ENCODE results near the gene WNT11. TPM values are rescaled to one million over a fixed set of nuclear protein-coding genes. Genes with fewer than 3 reads are reported as not detected.

WNT11 gene
- total RNA-seq, 1 donor from 2014 or later = 3.6 TPM

GRCh38 chr11:76237914-76238313 is 31.6 kb upstream of the WNT11 start:
- H3K4me3 Mint-ChIP-seq (ENCODE audit: unreplicated experiment) = peak overlapping the region; percentile 68

GRCh38 chr11:76237000-76237649 is 30.8 kb upstream of the WNT11 start:
- no peak for TF ChIP-seq CTCF (IDR thresholded peaks at IDR 0.05; ENCODE audit: unreplicated experiment)
- H3K9me3 Mint-ChIP-seq (ENCODE audit: unreplicated experiment) = no peaks in the 10 kb centered on the region
- H3K4me3 Mint-ChIP-seq (ENCODE audit: unreplicated experiment) = peak overlapping the region; percentile 97
- H3K36me3 Mint-ChIP-seq (ENCODE audit: low read depth, unreplicated experiment) = peaks cover 7% of the 10 kb centered on the region
- peaks cover 33% of the 10 kb centered on the region for H3K4me1 Mint-ChIP-seq (ENCODE audit: unreplicated experiment)
- peaks cover 29% of the 10 kb centered on the region for H3K27me3 Mint-ChIP-seq (ENCODE audit: unreplicated experiment)
- no peak for DNase-seq (ENCODE audit: low spot score)
- H3K27ac Mint-ChIP-seq (ENCODE audit: unreplicated experiment) = no peak overlapping the region

More at GRCh38 chr11:76237914-76238313, 31.6 kb upstream of the WNT11 start:
- H3K9me3 Mint-ChIP-seq (ENCODE audit: unreplicated experiment) = no peaks in the 10 kb centered on the region
- TF ChIP-seq CTCF (IDR thresholded peaks at IDR 0.05; ENCODE audit: unreplicated experiment) = no peak
- DNase-seq (ENCODE audit: low spot score) = no peak
- H3K4me1 Mint-ChIP-seq (ENCODE audit: unreplicated experiment) = peaks cover 33% of the 10 kb centered on the region
- H3K36me3 Mint-ChIP-seq (ENCODE audit: low read depth, unreplicated experiment) = peaks cover 7% of the 10 kb centered on the region
- H3K27ac Mint-ChIP-seq (ENCODE audit: unreplicated experiment) = no peak overlapping the region
- H3K27me3 Mint-ChIP-seq (ENCODE audit: unreplicated experiment) = peaks cover 31% of the 10 kb centered on the region

GRCh38 chr11:76236092-76236999 is 30.0 kb upstream of the WNT11 start:
- Mint-ChIP-seq H3K9me3 (ENCODE audit: unreplicated experiment) (no peaks in the 10 kb centered on the region), H3K27ac (ENCODE audit: unreplicated experiment) (peak overlapping the region; percentile 92), H3K4me3 (ENCODE audit: unreplicated experiment) (peak overlapping the region; percentile 97), H3K36me3 (ENCODE audit: low read depth, unreplicated experiment) (peaks cover 7% of the 10 kb centered on the region), H3K4me1 (ENCODE audit: unreplicated experiment) (peaks cover 33% of the 10 kb centered on the region), H3K27me3 (ENCODE audit: unreplicated experiment) (peaks cover 29% of the 10 kb centered on the region)
- no peak for DNase-seq (ENCODE audit: low spot score)
- TF ChIP-seq CTCF (IDR thresholded peaks at IDR 0.05; ENCODE audit: unreplicated experiment) = no peak

GRCh38 chr11:76235233-76236091 is 29.2 kb upstream of the WNT11 start:
- H3K4me1 Mint-ChIP-seq (ENCODE audit: unreplicated experiment) = peaks cover 33% of the 10 kb centered on the region
- peak overlapping the region; percentile 92 for H3K27ac Mint-ChIP-seq (ENCODE audit: unreplicated experiment)
- peaks cover 29% of the 10 kb centered on the region for H3K27me3 Mint-ChIP-seq (ENCODE audit: unreplicated experiment)
- H3K9me3 Mint-ChIP-seq (ENCODE audit: unreplicated experiment) = no peaks in the 10 kb centered on the region
- peaks cover 7% of the 10 kb centered on the region for H3K36me3 Mint-ChIP-seq (ENCODE audit: low read depth, unreplicated experiment)
- H3K4me3 Mint-ChIP-seq (ENCODE audit: unreplicated experiment) = peak overlapping the region; percentile 97
- peak; percentile 94 for DNase-seq (ENCODE audit: low spot score)
- TF ChIP-seq CTCF (IDR thresholded peaks at IDR 0.05; ENCODE audit: unreplicated experiment) = no peak
